ENCODE measurements around the gene TMEM79.

TMEM79 gene

DNA sequence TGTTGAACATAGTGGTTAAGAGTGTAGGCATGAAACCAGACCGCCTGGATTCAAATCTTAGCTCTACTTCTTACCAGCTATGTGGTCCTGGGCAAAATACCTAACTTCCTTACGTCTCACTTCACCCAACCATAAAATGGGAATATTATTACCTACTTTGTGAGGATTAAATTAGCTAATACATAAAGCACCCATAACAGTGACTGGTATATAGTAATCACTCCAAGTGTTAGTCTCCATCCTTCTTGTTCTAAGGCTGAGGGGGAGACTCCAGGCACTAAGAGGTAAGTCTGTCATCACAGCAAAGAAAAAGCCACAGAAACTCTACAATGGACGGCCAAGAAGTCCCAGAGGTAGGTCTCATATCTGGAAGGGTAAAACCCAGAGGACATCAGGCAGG lies 4.3 kb upstream of the TMEM79 start:
- peaks cover 9% of the 10 kb centered on the region for H3K4me1 ChIP-seq
- no peaks in the 10 kb centered on the region for H3K9me3 ChIP-seq
- no peak for DNase-seq (ENCODE audit: low spot score in 2 of 2)
- in situ Hi-C loops (cut with MboI; ENCODE audit: low sequenced_read_pairs) = no loop called here
- peaks cover 55% of the 10 kb centered on the region for H3K36me3 ChIP-seq (replicated peaks)
- no peaks in the 10 kb centered on the region for H3K27me3 ChIP-seq (ENCODE audit: low read depth)
- H3K4me3 ChIP-seq = no peak overlapping the region

DNA sequence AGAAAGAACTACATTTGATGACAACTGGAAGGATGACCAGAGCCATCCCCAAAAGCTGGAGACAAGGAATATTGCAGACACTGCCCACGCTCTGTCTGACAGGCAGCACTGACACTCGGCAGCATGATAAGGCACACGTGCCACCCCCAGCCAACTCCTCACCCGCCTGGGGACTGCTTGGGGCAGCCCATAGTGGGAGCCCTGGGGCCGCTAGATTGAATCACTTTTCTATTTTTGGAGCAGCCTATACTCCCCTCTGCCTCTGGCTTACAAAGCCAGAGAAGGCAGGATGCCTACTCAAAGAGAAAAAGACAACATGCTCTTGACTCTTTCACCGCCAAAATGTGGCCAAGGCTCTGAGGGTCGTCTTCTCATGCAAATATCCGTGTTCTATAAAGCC lies 2.8 kb upstream of the TMEM79 start:
- DNase-seq (ENCODE audit: low spot score in 2 of 2) = peak in 1 of 2 experiments; percentile 34
- no peaks in the 10 kb centered on the region for H3K27me3 ChIP-seq (ENCODE audit: low read depth)
- in situ Hi-C loops (cut with MboI; ENCODE audit: low sequenced_read_pairs) = no loop called here
- peaks cover 9% of the 10 kb centered on the region for H3K4me1 ChIP-seq
- H3K4me3 ChIP-seq = peak overlapping the region; percentile 98
- no peaks in the 10 kb centered on the region for H3K9me3 ChIP-seq
- peaks cover 48% of the 10 kb centered on the region for H3K36me3 ChIP-seq (replicated peaks)

DNA sequence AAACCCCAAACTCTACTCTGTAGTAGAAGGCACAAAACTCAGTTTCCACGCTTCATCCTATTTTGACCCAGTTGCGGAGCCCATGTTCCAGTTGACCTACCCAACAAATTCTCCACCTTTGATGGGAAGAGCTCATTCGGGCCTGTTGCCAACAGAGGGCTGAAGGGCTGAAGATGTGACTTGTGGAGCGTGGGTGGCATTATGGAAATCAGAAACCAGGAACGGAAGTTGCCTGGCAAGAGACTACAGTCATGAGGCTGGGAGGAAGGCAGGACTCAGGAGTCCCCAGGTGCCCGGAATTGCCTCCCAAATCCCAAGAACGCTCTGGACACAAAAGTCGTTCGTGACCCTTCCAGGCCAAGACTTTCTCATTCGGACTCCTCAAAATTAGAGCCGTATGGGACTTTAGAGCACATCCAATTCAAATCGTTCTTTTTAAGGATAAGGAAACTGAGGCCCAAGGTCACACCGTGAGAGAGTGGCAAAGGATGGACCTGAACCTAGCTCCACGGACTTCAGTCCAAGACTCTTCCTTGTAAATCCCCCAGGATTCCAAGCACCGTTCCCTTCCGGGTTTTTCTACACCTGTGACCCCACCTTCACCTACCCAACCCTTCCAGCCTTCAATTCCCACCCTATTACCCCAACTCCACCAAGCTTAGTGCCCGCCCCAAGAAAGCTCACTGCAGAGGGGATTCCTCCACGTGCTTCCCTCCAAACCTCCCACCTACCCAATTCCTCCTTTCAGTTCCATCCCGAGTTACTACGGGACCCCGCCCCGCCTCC lies 2.2 kb upstream of the TMEM79 start:
- Histone ChIP-seq H3K27me3 (ENCODE audit: low read depth) (no peaks in the 10 kb centered on the region), H3K4me1 (peaks cover 9% of the 10 kb centered on the region), H3K4me3 (peak overlapping the region; percentile 98), H3K36me3 (replicated peaks) (peaks cover 42% of the 10 kb centered on the region), H3K9me3 (no peaks in the 10 kb centered on the region)
- in situ Hi-C loops (cut with MboI; ENCODE audit: low sequenced_read_pairs) = no loop called here
- peak; percentile 34 to 36 for DNase-seq (ENCODE audit: low spot score in 2 of 2)

DNA sequence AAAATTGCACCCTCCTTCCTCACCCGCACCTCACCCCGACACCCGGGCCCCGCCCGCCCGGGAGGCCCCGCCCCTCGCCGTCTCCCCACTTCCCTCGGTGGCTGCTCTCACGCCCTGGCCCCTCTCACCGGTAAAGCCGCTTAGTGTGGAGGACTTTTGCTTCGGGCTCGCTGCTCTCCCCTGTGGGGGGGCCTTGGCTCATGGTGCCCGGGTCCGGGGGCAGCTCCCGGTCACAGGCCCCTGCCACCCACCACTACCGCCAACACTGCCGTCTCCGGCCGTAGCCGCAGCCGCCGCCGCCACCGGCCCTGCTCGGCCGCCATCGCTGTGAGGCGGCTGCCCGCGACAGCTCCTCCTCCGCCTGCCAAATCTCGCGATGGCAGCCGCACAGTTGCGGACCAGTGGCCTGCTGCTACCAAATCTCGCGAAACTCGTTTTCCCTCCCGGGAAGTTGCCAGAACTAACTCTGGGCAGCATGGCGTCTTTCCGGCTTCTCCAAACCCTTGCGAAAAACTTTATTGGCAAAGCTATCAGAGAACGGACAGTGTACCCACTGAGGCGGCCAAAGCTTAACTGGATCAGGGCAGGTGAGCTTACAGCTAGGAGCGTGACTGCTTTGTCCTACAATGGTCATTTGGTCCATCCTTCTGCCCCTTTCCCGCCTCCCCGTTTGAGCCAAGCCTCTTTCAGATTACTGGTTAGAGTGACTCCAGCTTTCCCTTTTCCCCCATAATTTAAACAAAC lies 1.5 kb upstream of the TMEM79 start, which contains the start of gene SMG5:
SMG5 (minus strand) TSS at position 347 of the 744 bp plus-strand sequence; CDS start at position 202, 145 bp downstream.
- peaks cover 9% of the 10 kb centered on the region for H3K4me1 ChIP-seq
- peak; percentile 98 for DNase-seq (ENCODE audit: low spot score in 2 of 2)
- H3K9me3 ChIP-seq = no peaks in the 10 kb centered on the region
- peaks cover 34% of the 10 kb centered on the region for H3K36me3 ChIP-seq (replicated peaks)
- H3K27me3 ChIP-seq (ENCODE audit: low read depth) = no peaks in the 10 kb centered on the region
- in situ Hi-C loops (cut with MboI; ENCODE audit: low sequenced_read_pairs) = no loop called here
- H3K4me3 ChIP-seq = peak within 1 kb of the TSS; percentile 98

DNA sequence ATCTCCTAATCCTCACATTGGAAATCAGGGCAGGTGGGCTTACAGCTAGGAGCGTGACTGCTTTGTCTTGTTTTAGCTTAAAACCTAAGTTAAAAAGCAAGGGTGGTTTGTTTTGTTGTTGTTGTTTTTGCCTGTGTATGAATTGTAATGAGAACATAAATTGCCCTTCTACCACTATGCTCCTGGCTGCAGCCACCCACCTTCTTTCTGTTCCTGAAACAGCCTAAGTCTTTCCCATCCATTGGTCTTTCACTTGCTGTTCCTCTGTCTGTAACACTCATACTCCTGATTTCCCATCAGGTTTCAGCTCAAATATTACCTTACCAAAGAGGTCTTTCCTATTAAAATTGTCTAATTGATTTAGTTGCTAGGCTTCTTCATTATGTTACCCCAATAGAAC lies 604 bp upstream of the TMEM79 start:
- Histone ChIP-seq H3K36me3 (replicated peaks) (peaks cover 25% of the 10 kb centered on the region), H3K27me3 (ENCODE audit: low read depth) (no peaks in the 10 kb centered on the region), H3K4me3 (peak overlapping the region; percentile 98), H3K9me3 (no peaks in the 10 kb centered on the region), H3K4me1 (peaks cover 9% of the 10 kb centered on the region)
- in situ Hi-C loops (cut with MboI; ENCODE audit: low sequenced_read_pairs) = no loop called here
- DNase-seq (ENCODE audit: low spot score in 2 of 2) = no peak

DNA sequence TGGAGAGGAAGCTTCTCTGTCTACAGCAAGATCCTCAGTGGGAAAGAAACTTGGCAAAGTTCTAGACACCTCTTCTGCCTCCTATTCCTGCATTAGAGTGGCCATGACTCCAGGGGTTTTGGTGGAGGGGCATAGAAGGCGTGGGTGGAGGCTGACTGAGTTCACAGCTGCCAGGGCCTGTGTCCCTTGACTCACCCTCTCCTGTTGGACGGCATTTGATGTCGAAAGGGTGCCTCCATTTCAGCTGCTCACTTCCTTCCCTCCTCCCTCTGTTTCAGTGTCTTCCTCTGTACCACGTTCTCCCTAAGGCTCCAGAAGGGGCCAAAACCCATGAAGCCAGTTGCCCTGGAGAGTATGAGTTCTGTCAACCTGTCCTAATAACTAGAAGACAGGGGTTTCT lies 632 bp downstream of the TMEM79 start:
- Histone ChIP-seq H3K36me3 (replicated peaks) (peaks cover 13% of the 10 kb centered on the region), H3K4me3 (no peak overlapping the region), H3K9me3 (no peaks in the 10 kb centered on the region), H3K27me3 (ENCODE audit: low read depth) (no peaks in the 10 kb centered on the region), H3K4me1 (peaks cover 9% of the 10 kb centered on the region)
- DNase-seq (ENCODE audit: low spot score in 2 of 2) = no peak
- in situ Hi-C loops (cut with MboI; ENCODE audit: low sequenced_read_pairs) = no loop called here

DNA sequence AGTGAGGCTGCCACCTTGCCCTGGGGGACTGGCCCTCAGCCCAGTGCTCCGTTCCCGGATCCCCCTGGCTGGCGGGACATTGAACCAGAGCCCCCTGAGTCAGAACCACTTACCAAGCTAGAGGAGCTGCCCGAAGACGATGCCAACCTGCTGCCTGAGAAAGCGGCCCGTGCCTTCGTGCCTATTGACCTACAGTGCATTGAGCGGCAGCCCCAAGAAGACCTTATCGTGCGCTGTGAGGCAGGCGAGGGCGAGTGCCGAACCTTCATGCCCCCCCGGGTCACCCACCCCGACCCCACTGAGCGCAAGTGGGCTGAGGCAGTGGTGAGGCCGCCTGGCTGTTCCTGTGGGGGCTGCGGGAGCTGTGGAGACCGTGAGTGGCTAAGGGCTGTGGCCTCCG lies 1.3 kb downstream of the TMEM79 start:
- peaks cover 6% of the 10 kb centered on the region for H3K36me3 ChIP-seq (replicated peaks)
- peaks cover 9% of the 10 kb centered on the region for H3K4me1 ChIP-seq
- no peaks in the 10 kb centered on the region for H3K27me3 ChIP-seq (ENCODE audit: low read depth)
- no peak for DNase-seq (ENCODE audit: low spot score in 2 of 2)
- in situ Hi-C loops (cut with MboI; ENCODE audit: low sequenced_read_pairs) = no loop called here
- H3K4me3 ChIP-seq = no peak overlapping the region
- H3K9me3 ChIP-seq = no peaks in the 10 kb centered on the region

DNA sequence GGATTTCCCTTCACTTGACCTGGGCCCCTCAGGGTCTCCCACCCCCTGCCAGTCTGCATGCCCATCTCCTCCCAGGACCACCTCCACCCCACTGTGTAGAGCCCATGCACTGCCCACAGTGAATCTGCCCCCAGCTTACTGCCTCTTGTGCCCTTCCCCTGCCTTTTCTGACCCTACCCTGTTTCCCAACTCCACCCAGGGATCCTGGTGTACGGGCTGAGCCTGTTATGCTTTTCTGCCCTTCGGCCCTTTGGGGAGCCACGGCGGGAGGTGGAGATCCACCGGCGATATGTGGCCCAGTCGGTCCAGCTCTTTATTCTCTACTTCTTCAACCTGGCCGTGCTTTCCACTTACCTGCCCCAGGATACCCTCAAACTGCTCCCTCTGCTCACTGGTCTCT lies 1.9 kb downstream of the TMEM79 start:
- Histone ChIP-seq H3K4me1 (peaks cover 9% of the 10 kb centered on the region), H3K36me3 (replicated peaks) (peaks cover 5% of the 10 kb centered on the region), H3K9me3 (no peaks in the 10 kb centered on the region), H3K4me3 (no peak overlapping the region), H3K27me3 (ENCODE audit: low read depth) (no peaks in the 10 kb centered on the region)
- in situ Hi-C loops (cut with MboI; ENCODE audit: low sequenced_read_pairs) = no loop called here
- no peak for DNase-seq (ENCODE audit: low spot score in 2 of 2)

DNA sequence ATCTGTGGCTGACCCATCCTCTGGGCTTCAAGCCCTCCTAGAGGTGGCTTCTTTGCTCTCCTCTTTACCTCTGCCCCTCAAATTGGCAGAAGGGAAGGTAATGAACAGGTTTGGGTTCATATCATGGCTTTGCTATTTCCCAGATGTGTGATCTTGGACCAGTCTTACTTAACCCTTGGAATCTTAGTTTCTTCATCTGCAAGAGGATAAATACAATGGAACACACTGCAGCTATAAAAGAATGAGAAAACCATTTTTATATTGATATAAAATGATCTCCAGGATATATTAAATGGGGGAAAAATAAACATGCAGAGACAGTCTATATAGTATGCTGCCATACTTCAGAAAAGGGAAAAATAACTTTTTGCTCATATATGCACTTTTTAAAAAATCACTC lies 5.7 kb downstream of the TMEM79 start:
- no peak for DNase-seq (ENCODE audit: low spot score in 2 of 2)
- Histone ChIP-seq H3K9me3 (no peaks in the 10 kb centered on the region), H3K4me3 (no peak overlapping the region), H3K36me3 (replicated peaks) (peaks cover 3% of the 10 kb centered on the region), H3K27me3 (ENCODE audit: low read depth) (no peaks in the 10 kb centered on the region), H3K4me1 (no peaks in the 10 kb centered on the region)
- in situ Hi-C loops (cut with MboI; ENCODE audit: low sequenced_read_pairs) = no loop called here

DNA sequence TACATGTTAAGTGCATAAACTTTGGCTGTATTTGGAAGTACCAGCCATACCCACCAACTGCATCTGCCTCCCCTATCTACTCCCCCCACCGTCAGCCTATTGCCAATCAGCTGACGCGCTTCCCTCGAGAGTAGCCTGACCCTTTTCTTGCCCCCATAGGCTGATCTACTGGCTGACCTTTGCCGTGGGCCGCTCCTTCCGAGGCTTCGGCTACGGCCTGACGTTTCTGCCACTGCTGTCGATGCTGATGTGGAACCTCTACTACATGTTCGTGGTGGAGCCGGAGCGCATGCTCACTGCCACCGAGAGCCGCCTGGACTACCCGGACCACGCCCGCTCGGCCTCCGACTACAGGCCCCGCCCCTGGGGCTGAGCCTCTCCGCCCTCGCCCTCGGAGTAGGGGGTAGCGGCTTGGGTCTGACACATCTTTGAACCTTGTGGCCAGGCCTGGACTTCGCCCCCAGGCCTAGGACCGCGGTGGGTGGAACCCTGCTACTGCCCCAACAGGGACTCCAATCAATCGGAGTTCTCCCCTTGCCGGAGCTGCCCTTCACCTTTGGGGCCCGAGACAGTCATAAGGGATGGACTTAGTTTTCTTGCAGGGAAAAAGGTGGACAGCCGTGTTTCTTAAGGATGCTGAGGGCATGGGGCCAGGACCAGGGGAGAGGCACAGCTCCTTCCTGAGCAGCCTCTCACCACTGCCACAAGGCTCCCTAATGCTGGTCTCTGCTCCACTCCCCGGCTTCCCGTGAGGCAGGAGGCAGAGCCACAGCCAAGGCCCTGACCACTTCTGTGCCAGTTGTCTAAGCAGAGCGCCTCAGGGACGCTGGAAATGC lies 7.3 kb downstream of the TMEM79 start:
- Histone ChIP-seq H3K4me3 (no peak overlapping the region), H3K4me1 (no peaks in the 10 kb centered on the region), H3K36me3 (replicated peaks) (peaks cover 3% of the 10 kb centered on the region), H3K9me3 (no peaks in the 10 kb centered on the region), H3K27me3 (ENCODE audit: low read depth) (no peaks in the 10 kb centered on the region)
- in situ Hi-C loops (cut with MboI; ENCODE audit: low sequenced_read_pairs) = no loop called here
- no peak for DNase-seq (ENCODE audit: low spot score in 2 of 2)

DNA sequence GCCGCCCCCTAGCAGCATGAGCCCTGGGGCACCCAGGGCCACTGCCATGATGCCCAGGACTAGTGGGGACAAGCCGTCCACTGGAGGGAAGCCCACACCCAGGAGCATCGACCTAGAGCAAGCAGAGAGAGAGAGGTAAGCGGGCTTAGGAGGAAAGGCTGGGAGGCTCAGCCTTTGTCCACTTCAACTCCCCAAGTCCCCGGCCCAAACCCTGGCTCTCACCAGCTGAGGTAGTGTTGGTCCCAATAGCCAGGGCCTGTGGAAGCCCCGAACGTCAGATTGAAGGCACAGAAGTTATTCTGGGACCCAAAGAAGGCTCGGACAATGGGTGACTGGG lies 8.9 kb downstream of the TMEM79 start:
- Histone ChIP-seq H3K27me3 (ENCODE audit: low read depth) (no peaks in the 10 kb centered on the region), H3K9me3 (no peaks in the 10 kb centered on the region), H3K4me1 (no peaks in the 10 kb centered on the region), H3K36me3 (replicated peaks) (peaks cover 3% of the 10 kb centered on the region), H3K4me3 (no peak overlapping the region)
- in situ Hi-C loops (cut with MboI; ENCODE audit: low sequenced_read_pairs) = no loop called here
- DNase-seq (ENCODE audit: low spot score in 2 of 2) = no peak

DNA sequence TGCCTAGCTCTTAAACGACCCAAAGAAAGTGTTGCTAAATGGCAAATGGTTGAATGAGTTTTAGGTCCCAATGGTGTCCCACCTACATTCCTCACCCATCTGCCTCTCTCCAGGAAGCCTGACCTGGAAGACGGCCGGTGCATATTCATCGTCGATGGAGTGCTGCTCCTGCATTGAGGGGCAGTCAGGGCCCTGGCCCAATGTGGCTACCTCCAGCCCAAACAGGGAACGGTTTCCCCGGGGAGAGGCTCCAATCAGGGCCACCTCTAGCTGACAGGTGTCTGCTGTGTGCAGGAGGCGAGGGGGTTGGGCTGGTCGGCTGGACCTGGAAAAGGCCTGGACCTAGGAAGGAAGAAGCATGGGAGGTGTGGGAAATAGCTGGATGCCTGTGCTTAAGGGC lies 9.8 kb downstream of the TMEM79 start:
- Histone ChIP-seq H3K4me3 (no peak overlapping the region), H3K36me3 (replicated peaks) (peaks cover 3% of the 10 kb centered on the region), H3K27me3 (ENCODE audit: low read depth) (no peaks in the 10 kb centered on the region), H3K4me1 (no peaks in the 10 kb centered on the region), H3K9me3 (no peaks in the 10 kb centered on the region)
- no peak for DNase-seq (ENCODE audit: low spot score in 2 of 2)
- in situ Hi-C loops (cut with MboI; ENCODE audit: low sequenced_read_pairs) = no loop called here

DNA sequence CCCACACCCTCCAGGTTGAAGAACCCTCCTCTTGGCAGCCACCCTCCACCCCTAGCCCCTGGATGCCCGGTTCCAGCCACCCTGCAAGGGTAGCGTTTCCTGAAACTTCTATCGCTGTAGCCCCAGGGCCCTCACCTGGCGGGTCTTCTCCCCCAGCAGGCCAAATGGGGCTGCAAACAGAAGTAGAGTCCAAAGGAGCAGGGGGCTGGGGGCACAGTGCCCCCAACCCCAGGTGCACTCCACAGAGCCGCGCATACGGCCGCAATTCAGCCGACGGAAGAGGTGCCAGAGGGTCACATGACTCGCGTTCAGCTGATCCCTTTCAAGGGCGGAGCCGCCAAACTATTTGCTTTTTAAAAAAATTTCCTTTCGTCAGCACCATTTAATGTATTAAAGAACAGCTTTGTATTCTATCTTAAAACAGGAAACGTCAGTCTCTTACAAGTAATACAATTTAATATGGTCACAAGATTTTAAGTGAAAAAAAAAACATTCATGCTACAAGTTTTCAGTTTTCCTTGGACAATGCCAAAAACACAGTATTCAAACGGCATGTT lies 11.3 kb downstream of the TMEM79 start, which contains the start of gene GLMP:
GLMP (minus strand) TSS at position 289 of the 557 bp plus-strand sequence; CDS start at position 255, 34 bp downstream.
- H3K27me3 ChIP-seq (ENCODE audit: low read depth) = no peaks in the 10 kb centered on the region
- in situ Hi-C loops (cut with MboI; ENCODE audit: low sequenced_read_pairs) = no loop called here

More for the DNA sequence above, 11.3 kb downstream of the TMEM79 start, which contains the start of gene GLMP:
- H3K9me3 ChIP-seq = no peaks in the 10 kb centered on the region
- no peak within 1 kb of the TSS for H3K4me3 ChIP-seq
- H3K4me1 ChIP-seq = no peaks in the 10 kb centered on the region
- peaks cover 3% of the 10 kb centered on the region; the same call in 1 of the 2 replicates for H3K36me3 ChIP-seq (replicated peaks)
- DNase-seq (ENCODE audit: low spot score in 2 of 2) = no peak

All from HAP-1 (cell line).